Fibroblast of skin of left biceps (primary cell): ENCODE data around the gene KBTBD13.
"Not testable (repeated sequence)": the region's sequence is repeated elsewhere in the genome, so short reads cannot be mapped to it uniquely, and the experiment has no call there.

ENCODE experiments used
- DNase-seq, 2 experiments: peaks; one replicate each; pipeline ENCODE4 v3.0.0-alpha.2; 2013; ENCODE audit warnings: low read depth in 2 of 2

Gene KBTBD13

GRCh38 chr15:65069179-65069578 is 7.4 kb upstream of the KBTBD13 start:
- peak; percentile 39 to 53 for DNase-seq

DNA sequence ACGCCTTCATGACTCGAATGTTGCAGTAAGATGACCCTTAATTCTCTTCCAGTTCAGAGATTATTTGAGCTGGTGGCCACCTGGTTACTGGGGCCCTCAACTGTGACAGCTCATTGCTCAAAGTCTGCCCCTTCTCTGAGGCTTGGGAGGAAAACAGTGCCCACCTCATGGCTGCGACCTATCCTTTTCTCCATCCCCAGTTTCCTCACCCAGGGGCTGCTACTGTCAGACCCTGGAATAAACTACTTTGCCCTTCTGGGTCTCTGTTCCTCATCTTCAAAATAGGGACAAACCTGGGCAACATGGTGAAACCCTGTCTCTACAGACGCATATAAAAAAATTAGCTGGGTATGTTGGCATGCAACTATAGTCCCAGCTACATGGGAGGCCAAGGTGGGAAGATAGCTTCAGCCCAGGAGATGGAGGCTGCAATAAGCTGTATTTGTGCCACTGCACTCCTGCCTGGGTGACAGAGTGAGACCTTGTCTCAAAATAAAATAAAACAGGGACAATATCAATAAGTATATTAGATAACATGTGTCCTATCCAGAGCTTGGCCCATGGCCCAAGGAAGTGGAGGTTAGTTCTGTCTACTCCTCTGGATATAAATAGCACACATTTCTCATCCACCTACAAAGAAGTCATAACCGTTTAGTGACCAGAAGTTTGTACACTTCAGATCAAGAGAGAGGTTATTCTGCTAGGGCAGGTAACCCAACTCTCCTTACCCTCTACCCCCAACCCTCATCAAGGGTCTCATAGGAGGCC is 6.6 kb upstream of the KBTBD13 start:
- DNase-seq: no peak

DNA sequence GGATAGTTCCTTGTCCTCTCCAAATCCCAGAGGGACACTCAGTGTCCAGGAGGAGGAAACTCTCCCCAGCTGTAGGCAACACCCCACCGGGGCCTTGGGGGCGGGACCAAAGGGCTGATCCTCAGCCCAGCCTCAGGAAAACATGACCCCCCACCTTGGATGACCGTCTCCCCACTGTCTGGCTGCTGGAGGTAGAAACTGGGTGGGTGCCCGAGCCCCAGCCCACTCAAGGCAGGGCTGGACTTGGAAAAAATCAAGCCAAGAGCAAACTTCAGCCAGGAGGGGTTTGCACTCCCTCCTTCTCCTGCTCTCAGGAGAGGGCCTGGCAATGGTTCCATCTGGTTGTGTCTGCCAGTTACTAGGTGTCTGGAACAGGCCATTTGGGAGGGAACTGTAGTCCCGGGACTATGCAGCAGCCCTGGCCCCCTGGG is 5.2 kb upstream of the KBTBD13 start:
- no peak for DNase-seq

DNA sequence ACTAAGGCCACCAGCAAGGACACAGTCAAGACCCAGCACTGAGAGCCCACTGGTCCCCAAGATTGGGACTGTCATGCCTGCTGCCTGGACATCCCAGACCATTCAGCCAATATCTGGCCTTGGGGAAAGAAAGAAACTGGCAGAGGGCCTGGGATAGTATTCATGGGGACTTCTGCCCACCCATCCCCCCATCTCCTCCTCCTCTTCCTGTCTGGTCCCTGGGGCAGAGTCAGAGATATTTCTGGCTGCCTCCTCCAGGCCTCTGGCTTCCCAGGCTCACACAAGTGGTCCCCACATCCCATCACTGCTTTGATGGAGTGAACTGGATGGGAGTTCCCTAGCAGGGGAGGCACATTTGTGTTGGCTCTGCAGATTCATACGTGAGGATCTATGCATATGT is 4.5 kb upstream of the KBTBD13 start:
- no peak for DNase-seq

DNA sequence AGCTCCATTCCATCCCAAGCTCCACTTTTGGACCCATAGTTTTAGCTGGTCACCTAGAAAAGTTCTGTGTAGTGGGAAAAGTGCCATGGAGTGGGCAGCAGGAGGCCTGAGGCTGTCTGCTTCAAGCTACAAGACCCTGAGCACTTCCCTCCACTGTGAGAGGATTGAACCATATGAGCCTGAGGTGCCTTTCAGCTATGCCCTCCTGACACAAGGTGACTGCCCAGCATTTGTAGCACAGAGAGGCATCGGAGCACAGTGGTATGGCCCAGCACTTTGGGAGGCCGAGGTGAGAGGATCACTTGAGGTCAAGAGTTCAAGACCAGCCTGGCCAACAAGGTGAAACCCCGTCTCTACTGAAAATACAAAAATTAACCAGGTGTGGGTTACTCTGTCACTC is 3.9 kb upstream of the KBTBD13 start:
- no peak for DNase-seq

- DNase-seq: not testable (repeated sequence)
Measured at GRCh38 chr15:65074946-65075345, 1.6 kb upstream of the KBTBD13 start.

GRCh38 chr15:65075607-65076395 is 745 bp upstream of the KBTBD13 start:
- not testable (repeated sequence) for DNase-seq

GRCh38 chr15:65077291-65077980 is 890 bp downstream of the KBTBD13 start:
- DNase-seq: no peak

- DNase-seq: no peak
Measured at GRCh38 chr15:65077981-65078352, 1.4 kb downstream of the KBTBD13 start.

- no peak for DNase-seq
Measured at GRCh38 chr15:65079580-65079979, 3.0 kb downstream of the KBTBD13 start.

- no peak for DNase-seq
Measured at GRCh38 chr15:65081270-65081669, 4.7 kb downstream of the KBTBD13 start.

GRCh38 chr15:65081758-65082157 is 5.2 kb downstream of the KBTBD13 start:
- DNase-seq: no peak

- DNase-seq: no peak
Measured at GRCh38 chr15:65082303-65082953, 5.9 kb downstream of the KBTBD13 start.

DNA sequence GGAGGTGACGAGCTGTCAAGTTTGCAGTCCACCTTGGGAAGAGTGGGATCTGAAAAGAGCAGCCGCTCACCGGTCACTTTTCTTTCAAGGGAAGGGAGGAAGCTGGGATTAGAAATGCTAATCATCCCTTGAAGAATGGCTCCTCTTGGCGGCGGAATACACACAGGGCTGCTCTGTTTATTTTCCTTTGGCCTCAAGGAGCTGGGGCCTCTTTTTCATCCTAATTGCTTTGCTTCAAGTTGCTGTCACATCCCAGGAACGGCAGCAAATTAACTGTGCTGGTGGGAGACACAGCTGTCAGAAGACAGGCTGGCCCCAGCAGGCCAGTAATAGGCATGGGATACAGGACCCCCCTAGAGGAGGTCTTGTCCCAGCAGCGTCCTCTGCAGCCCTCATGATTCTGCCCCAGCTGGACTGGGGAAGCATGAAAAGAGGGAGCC is 6.7 kb downstream of the KBTBD13 start:
- DNase-seq: no peak

DNA sequence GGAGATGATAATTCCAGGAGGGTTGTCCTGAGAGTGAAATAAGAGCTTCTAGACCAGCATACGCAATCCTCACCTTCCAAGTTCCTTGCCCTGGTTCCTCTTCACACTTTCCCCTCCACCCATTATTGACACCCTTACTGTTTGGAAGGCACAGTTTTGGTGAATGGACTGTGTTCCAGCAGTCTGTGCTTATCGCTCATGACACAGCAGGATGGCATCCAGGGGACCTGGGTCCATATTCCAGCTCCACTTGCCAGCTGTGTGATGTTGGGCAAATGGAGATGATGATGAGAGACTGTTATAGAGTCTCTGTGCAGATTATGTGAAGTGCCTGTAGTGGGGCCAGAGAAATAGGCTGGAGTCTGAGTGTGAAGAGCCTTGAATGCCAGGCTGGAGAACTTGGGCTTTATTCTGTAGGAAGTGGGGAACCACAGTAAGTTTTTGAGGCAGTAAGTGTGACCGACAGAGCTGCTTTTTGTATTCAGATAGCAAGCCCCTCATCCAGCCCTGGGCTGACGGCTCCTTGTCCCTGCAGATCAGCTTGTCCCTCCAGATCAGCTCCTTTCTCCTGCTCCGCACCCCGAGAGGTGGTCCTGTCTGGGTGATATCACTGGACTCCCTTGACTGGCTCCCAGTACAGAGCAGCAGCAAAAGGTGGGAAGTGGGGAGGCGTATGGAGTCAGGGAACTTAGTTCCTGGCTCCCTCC is 8.1 kb downstream of the KBTBD13 start:
- no peak for DNase-seq

- no peak for DNase-seq
Measured at GRCh38 chr15:65085207-65085753, 8.7 kb downstream of the KBTBD13 start.

DNA sequence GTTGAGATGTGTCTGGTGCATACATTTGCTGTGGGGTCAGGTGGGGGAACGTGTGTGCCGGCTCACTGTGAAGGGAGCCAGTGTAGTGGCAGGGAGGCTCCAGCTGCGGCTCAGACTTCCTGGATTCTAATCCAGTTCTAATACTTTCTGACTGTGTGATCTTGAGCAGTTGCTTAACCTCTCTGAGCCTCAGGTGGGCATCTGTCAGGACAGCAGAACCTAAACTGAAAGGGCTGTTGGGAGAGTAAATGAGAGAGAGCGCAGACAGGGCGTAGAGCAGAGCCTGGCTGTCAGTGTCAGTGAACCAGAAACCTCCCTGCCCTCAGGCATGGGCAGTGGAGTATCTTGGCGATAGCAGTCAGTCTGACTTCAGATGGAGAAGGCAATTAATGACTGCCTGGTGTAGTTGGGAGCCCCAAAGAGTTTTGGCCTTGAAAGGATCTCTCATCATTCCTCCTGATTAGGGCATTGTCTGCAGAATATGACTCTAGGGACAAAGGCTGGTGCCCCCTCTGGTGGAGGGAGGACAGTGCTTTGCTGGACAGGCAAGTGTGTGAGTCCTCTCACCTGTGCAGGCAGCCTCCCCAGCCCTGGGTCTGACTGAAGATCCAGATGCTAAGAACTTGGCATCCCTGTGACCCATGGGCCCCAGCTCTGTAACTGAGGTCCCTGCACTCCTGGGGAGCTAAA is 9.6 kb downstream of the KBTBD13 start:
- DNase-seq: no peak

- no peak for DNase-seq
Measured at GRCh38 chr15:65086680-65087111, 10.2 kb downstream of the KBTBD13 start.

DNA sequence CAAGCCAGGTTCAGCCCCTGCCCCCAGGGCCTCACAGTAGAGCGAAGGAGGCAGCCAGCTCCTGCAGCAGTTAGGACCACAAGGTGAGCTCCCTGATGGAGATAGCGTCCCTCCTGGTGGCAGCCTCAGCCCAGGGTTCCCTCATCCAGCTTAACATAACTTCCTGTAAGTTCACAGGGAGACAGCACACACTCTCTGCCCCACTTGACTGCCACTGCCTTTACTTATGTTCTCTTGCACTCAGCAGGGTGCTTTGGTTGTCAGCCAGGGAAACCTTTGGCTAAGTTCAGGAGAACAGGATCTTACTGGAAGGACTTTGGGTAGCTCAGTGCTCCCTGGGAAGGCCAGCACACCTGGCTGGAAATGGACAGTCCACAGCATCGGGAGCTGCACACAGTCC is 10.9 kb downstream of the KBTBD13 start:
- no peak for DNase-seq

DNA sequence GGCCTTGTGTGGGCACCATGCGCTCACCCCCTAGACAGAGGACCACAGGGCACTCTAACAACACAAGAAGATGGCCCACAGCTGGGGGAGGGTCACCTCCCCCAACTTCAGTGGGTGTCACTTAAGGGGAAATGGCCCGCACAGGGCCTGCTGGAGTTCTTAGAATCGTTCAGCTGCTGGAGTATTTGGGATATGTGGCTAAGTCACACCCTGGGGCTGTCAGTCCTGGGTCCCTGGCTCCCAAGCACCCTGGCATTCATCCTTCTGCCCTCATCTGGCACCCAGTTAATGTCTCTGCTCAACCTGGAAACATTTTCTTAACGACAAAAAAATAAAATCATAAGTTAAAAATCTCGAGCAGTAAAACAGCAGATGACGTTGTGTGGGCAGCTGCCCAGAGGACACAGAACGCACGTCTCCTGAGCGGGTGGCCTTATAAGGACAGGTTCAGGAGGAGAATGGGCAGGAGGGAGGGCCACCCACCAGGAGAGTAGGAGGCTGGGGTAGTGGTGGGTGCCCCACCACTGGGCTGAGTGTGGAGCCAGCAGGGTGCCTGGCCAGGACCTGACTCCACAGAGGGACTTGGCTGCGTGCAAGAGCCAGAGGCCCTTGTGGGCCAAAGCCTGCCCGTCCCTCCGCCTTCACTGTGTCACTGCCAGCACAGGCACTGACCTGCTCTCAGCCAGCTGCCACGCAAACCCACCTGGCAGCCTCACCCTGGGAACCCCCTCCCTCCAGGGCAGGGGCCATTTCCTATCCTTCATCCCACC is 11.5 kb downstream of the KBTBD13 start:
- DNase-seq: no peak
